Smooth muscle cell of the brain vasculature (primary cell): ENCODE data around the gene NOTCH1.
"Not testable (repeated sequence)": the region's sequence is repeated elsewhere in the genome, so short reads cannot be mapped to it uniquely, and the experiment has no call there.

Source experiments
- DNase-seq: peaks from one replicate; pipeline ENCODE4 v3.0.0-alpha.2; 2012; ENCODE audit warnings: low read depth, low spot score

Gene NOTCH1

GRCh38 chr9:136578915-136579649 lies 33.2 kb upstream of the NOTCH1 start:
- no peak for DNase-seq

- no peak for DNase-seq
These were observed 32.7 kb upstream of the NOTCH1 start for GRCh38 chr9:136578626-136578914.

- no peak for DNase-seq
These were observed 32.2 kb upstream of the NOTCH1 start for GRCh38 chr9:136577941-136578625.

GRCh38 chr9:136576269-136576626 lies 30.4 kb upstream of the NOTCH1 start:
- DNase-seq = no peak

GRCh38 chr9:136575626-136576268 lies 29.9 kb upstream of the NOTCH1 start:
- no peak for DNase-seq

- not testable (repeated sequence) for DNase-seq
These were observed 28.8 kb upstream of the NOTCH1 start for GRCh38 chr9:136574606-136575005.

- no peak for DNase-seq
These were observed 27.2 kb upstream of the NOTCH1 start for GRCh38 chr9:136572828-136573625.

GRCh38 chr9:136572003-136572827 lies 26.4 kb upstream of the NOTCH1 start:
- DNase-seq = no peak

GRCh38 chr9:136571531-136571930 lies 25.7 kb upstream of the NOTCH1 start:
- no peak for DNase-seq

GRCh38 chr9:136570916-136571315 lies 25.1 kb upstream of the NOTCH1 start:
- no peak for DNase-seq

- no peak for DNase-seq
These were observed 24.5 kb upstream of the NOTCH1 start for GRCh38 chr9:136570191-136570845.

GRCh38 chr9:136569526-136570148 lies 23.8 kb upstream of the NOTCH1 start:
- DNase-seq = no peak

GRCh38 chr9:136568288-136569081 lies 22.6 kb upstream of the NOTCH1 start:
- DNase-seq = no peak

- DNase-seq = no peak
These were observed 21.9 kb upstream of the NOTCH1 start for GRCh38 chr9:136567651-136568287.

- no peak for DNase-seq
These were observed 21.1 kb upstream of the NOTCH1 start for GRCh38 chr9:136566901-136567300.

GRCh38 chr9:136566553-136566895 lies 20.7 kb upstream of the NOTCH1 start:
- DNase-seq = no peak

- DNase-seq = no peak
These were observed 20.1 kb upstream of the NOTCH1 start for GRCh38 chr9:136565715-136566552.

- DNase-seq = no peak
These were observed 19.4 kb upstream of the NOTCH1 start for GRCh38 chr9:136565086-136565714.
